ENCODE measurements around the gene C1orf159.

- TF ChIP-seq CTCF (IDR thresholded peaks at IDR 0.05; ENCODE audit: low read depth, low read length) (no peak), EZH2phosphoT487 (IDR thresholded peaks at IDR 0.05; ENCODE audit: low read depth) (no peak)
These were observed 996 bp upstream of the C1orf159 start for GRCh38 chr1:1116701-1117468.
